ENCODE results near the gene CD226. TPM values are rescaled to one million over a fixed set of nuclear protein-coding genes. Genes with fewer than 3 reads are reported as not detected.
"Not testable (repeated sequence)": the region's sequence is repeated elsewhere in the genome, so short reads cannot be mapped to it uniquely, and the experiment has no call there.

The CD226 gene
- polyA plus RNA-seq, 1 experiment, result 0.09 TPM

GRCh38 chr18:69946608-69947155 lies 991 bp downstream of the CD226 start:
- ChIA-PET CTCF (no interaction called here), POLR2A (no interaction called here)
- H3K4me3 ChIP-seq (ENCODE audit: low read depth, low read length), result no peak overlapping the region
- no peak for DNase-seq (ENCODE audit: low read depth, low spot score)
- no peak overlapping the region for H3K27ac ChIP-seq (ENCODE audit: low read depth, low read length)
- TF ChIP-seq CTCF (IDR thresholded peaks at IDR 0.05; ENCODE audit: low read depth, low read length), result no peak
- no peaks in the 10 kb centered on the region for H3K9me3 ChIP-seq (ENCODE audit: control insufficient read depth, insufficient read depth, low read length)
- H3K27me3 ChIP-seq (ENCODE audit: control insufficient read depth, insufficient read depth, low read length), result no peaks in the 10 kb centered on the region

GRCh38 chr18:69945220-69946114 lies 2.2 kb downstream of the CD226 start:
- TF ChIP-seq CTCF (IDR thresholded peaks at IDR 0.05; ENCODE audit: low read depth, low read length), result no peak
- ChIA-PET CTCF (no interaction called here), POLR2A (no interaction called here)
- no peak for DNase-seq (ENCODE audit: low read depth, low spot score)
- Histone ChIP-seq H3K9me3 (ENCODE audit: control insufficient read depth, insufficient read depth, low read length) (no peaks in the 10 kb centered on the region), H3K27me3 (ENCODE audit: control insufficient read depth, insufficient read depth, low read length) (no peaks in the 10 kb centered on the region), H3K4me3 (ENCODE audit: low read depth, low read length) (no peak overlapping the region), H3K27ac (ENCODE audit: low read depth, low read length) (no peak overlapping the region)

- ChIA-PET CTCF (interaction anchor here (0.7 kb wide), 1 partner anchor 323 kb away, joined by 4 read pairs; no protein-coding TSS in a partner anchor), POLR2A (no interaction called here)
- no peak for DNase-seq (ENCODE audit: low read depth, low spot score)
- Histone ChIP-seq H3K4me3 (ENCODE audit: low read depth, low read length) (no peak overlapping the region), H3K27me3 (ENCODE audit: control insufficient read depth, insufficient read depth, low read length) (no peaks in the 10 kb centered on the region), H3K27ac (ENCODE audit: low read depth, low read length) (no peak overlapping the region), H3K9me3 (ENCODE audit: control insufficient read depth, insufficient read depth, low read length) (no peaks in the 10 kb centered on the region)
- no peak for TF ChIP-seq CTCF (IDR thresholded peaks at IDR 0.05; ENCODE audit: low read depth, low read length)
These were observed 3.2 kb downstream of the CD226 start for GRCh38 chr18:69944436-69944835.

- Histone ChIP-seq H3K27me3 (ENCODE audit: control insufficient read depth, insufficient read depth, low read length) (no peaks in the 10 kb centered on the region), H3K27ac (ENCODE audit: low read depth, low read length) (no peak overlapping the region), H3K9me3 (ENCODE audit: control insufficient read depth, insufficient read depth, low read length) (no peaks in the 10 kb centered on the region), H3K4me3 (ENCODE audit: low read depth, low read length) (no peak overlapping the region)
- TF ChIP-seq CTCF (IDR thresholded peaks at IDR 0.05; ENCODE audit: low read depth, low read length), result peak; percentile 7; the same call in 1 of the 2 replicates
- no peak for DNase-seq (ENCODE audit: low read depth, low spot score)
- ChIA-PET POLR2A (no interaction called here), CTCF (no interaction called here)
These were observed 4.7 kb downstream of the CD226 start for GRCh38 chr18:69943021-69943420.

GRCh38 chr18:69941183-69941582 lies 6.5 kb downstream of the CD226 start:
- no peak overlapping the region for H3K4me3 ChIP-seq (ENCODE audit: low read depth, low read length)
- ChIA-PET CTCF (no interaction called here), POLR2A (no interaction called here)
- H3K27ac ChIP-seq (ENCODE audit: low read depth, low read length), result no peak overlapping the region
- TF ChIP-seq CTCF (IDR thresholded peaks at IDR 0.05; ENCODE audit: low read depth, low read length), result no peak
- H3K9me3 ChIP-seq (ENCODE audit: control insufficient read depth, insufficient read depth, low read length), result no peaks in the 10 kb centered on the region
- H3K27me3 ChIP-seq (ENCODE audit: control insufficient read depth, insufficient read depth, low read length), result no peaks in the 10 kb centered on the region
- no peak for DNase-seq (ENCODE audit: low read depth, low spot score)

GRCh38 chr18:69939812-69940211 lies 7.9 kb downstream of the CD226 start:
- H3K27ac ChIP-seq (ENCODE audit: low read depth, low read length), result not testable (repeated sequence)

More at GRCh38 chr18:69939812-69940211, 7.9 kb downstream of the CD226 start:
- H3K27me3 ChIP-seq (ENCODE audit: control insufficient read depth, insufficient read depth, low read length); H3K9me3 ChIP-seq (ENCODE audit: control insufficient read depth, insufficient read depth, low read length); POLR2A ChIA-PET; H3K4me3 ChIP-seq (ENCODE audit: low read depth, low read length); DNase-seq (ENCODE audit: low read depth, low spot score): not testable (repeated sequence)
- CTCF ChIA-PET, result interaction anchor here (1.4 kb wide), 1 partner anchor 13 kb away, joined by 3 read pairs; no protein-coding TSS in a partner anchor
